Neural progenitor cell (in vitro differentiated cells): ENCODE data around the gene SPECC1L. TPM values are rescaled to one million over a fixed set of nuclear protein-coding genes. Genes with fewer than 3 reads are reported as not detected.

ENCODE experiments used
- DNase-seq: peaks from one replicate; pipeline ENCODE4 v3.0.0-alpha.2; 2016; ENCODE audit warnings: low spot score
- H2AFZ ChIP-seq: fragments of 200-600 bp; sonication (generic); replicated peaks from 2 replicates; pipeline ENCODE4 v1.6.1; 2016; ENCODE audit warnings: antibody characterized with exemption
- H3F3A ChIP-seq: fragments of 200-600 bp; sonication (generic); 2 replicates; pipeline ENCODE4 v1.6.1; 2016; ENCODE audit warnings: antibody characterized with exemption, low read depth
- H3K27ac ChIP-seq: fragments of 200-600 bp; sonication (generic); 2 replicates; pipeline ENCODE4 v1.5.1; 2016; ENCODE audit warnings: mild to moderate bottlenecking
- H3K27me3 ChIP-seq: fragments of 200-600 bp; sonication (generic); 2 replicates; pipeline ENCODE4 v1.6.1; 2016; ENCODE audit warnings: mild to moderate bottlenecking, moderate library complexity
- H3K36me3 ChIP-seq: fragments of 200-600 bp; sonication (generic); 2 replicates; pipeline ENCODE4 v1.5.1; 2016
- H3K4me1 ChIP-seq: fragments of 200-600 bp; sonication (generic); 2 replicates; pipeline ENCODE4 v1.6.1; 2016; ENCODE audit warnings: mixed run types
- H3K4me2 ChIP-seq: fragments of 200-600 bp; sonication (generic); 2 replicates; pipeline ENCODE4 v1.6.1; 2016
- H3K4me3 ChIP-seq: fragments of 200-600 bp; sonication (generic); 2 replicates; pipeline ENCODE4 v1.5.1; 2016
- H3K79me2 ChIP-seq: fragments of 200-600 bp; sonication (generic); 2 replicates; pipeline ENCODE4 v1.6.1; 2016; ENCODE audit warnings: low read depth
- H3K9ac ChIP-seq: fragments of 200-600 bp; sonication (generic); 2 replicates; pipeline ENCODE4 v1.6.1; 2016
- H3K9me3 ChIP-seq: fragments of 200-600 bp; sonication (generic); 2 replicates; pipeline ENCODE4 v1.5.1; 2016; ENCODE audit warnings: low read depth
- H4K20me1 ChIP-seq: fragments of 200-600 bp; sonication (generic); 2 replicates; pipeline ENCODE4 v1.6.1; 2016; ENCODE audit warnings: low read depth
- H3K27ac Mint-ChIP-seq: 3 replicates; pipeline ENCODE4 v1.8.0; 2021; ENCODE audit warnings: mixed read lengths
- H3K27me3 Mint-ChIP-seq: 2 replicates; pipeline ENCODE4 v1.8.0; 2022; ENCODE audit warnings: low read depth, mild to moderate bottlenecking, inconsistent platforms, moderate library complexity, mixed read lengths; ENCODE audit not compliant: insufficient read depth
- H3K36me3 Mint-ChIP-seq: 3 replicates; pipeline ENCODE4 v1.8.0; 2021; ENCODE audit warnings: mixed read lengths
- H3K4me1 Mint-ChIP-seq: 3 replicates; pipeline ENCODE4 v1.8.0; 2021; ENCODE audit warnings: mixed read lengths
- H3K4me3 Mint-ChIP-seq: 3 replicates; pipeline ENCODE4 v1.8.0; 2021; ENCODE audit warnings: mild to moderate bottlenecking, moderate library complexity, mixed read lengths
- H3K9me3 Mint-ChIP-seq: 3 replicates; pipeline ENCODE4 v1.8.0; 2020; ENCODE audit warnings: mixed read lengths
- CTCF ChIP-seq: fragments of 200-600 bp; sonication (generic); IDR thresholded peaks from 2 replicates; pipeline ENCODE4 v1.5.1; 2017; ENCODE audit warnings: antibody characterized with exemption, mild to moderate bottlenecking
- EZH2 ChIP-seq: fragments of 200-600 bp; sonication (generic); IDR thresholded peaks from 2 replicates; pipeline ENCODE4 v1.6.1; 2017; ENCODE audit warnings: antibody characterized with exemption, mild to moderate bottlenecking, moderate library complexity
- EZH2phosphoT487 ChIP-seq: fragments of 200-600 bp; sonication (generic); IDR thresholded peaks from 2 replicates; pipeline ENCODE4 v1.6.1; 2017; ENCODE audit warnings: antibody characterized with exemption
- total RNA-seq: library from RNA; depleted of rRNA; stranded (reverse); fragments of >200 nt; gene quantifications from 2 replicates; pipeline ENCODE4 v1.2.3, GENCODE V29; 2015; ENCODE audit warnings: low replicate concordance

The SPECC1L gene
- total RNA-seq, 1 donor from 2014 or later, result 48.9 TPM

- Histone ChIP-seq H3F3A (no peaks in the 10 kb centered on the region), H3K9me3 (no peaks in the 10 kb centered on the region), H3K4me3 (no peak overlapping the region), H4K20me1 (no peaks in the 10 kb centered on the region), H3K27me3 (no peaks in the 10 kb centered on the region), H3K27ac (no peak overlapping the region), H3K79me2 (no peaks in the 10 kb centered on the region), H3K4me2 (no peak overlapping the region), H3K9ac (no peak overlapping the region), H3K36me3 (no peaks in the 10 kb centered on the region), H3K4me1 (no peaks in the 10 kb centered on the region), H2AFZ (no peak overlapping the region)
- H3K4me3 Mint-ChIP-seq, result no peak overlapping the region
- peaks cover 5% of the 10 kb centered on the region for H3K4me1 Mint-ChIP-seq
- DNase-seq, result no peak
- H3K36me3 Mint-ChIP-seq, result no peaks in the 10 kb centered on the region
- TF ChIP-seq EZH2phosphoT487 (no peak), EZH2 (no peak), CTCF (no peak)
- no peaks in the 10 kb centered on the region for H3K9me3 Mint-ChIP-seq
- peak overlapping the region; percentile 1 for H3K27ac Mint-ChIP-seq
- peaks cover 4% of the 10 kb centered on the region for H3K27me3 Mint-ChIP-seq
Measured at GRCh38 chr22:24459911-24460310, 189.3 kb downstream of the SPECC1L start.

- H3K27ac Mint-ChIP-seq, result no peak overlapping the region
- no peak for DNase-seq
- no peak overlapping the region for H2AFZ ChIP-seq
- no peak overlapping the region for H3K4me3 Mint-ChIP-seq
- H3K4me1 Mint-ChIP-seq, result peaks cover 6% of the 10 kb centered on the region
- H3K4me2 ChIP-seq, result no peak overlapping the region
- no peaks in the 10 kb centered on the region for H3F3A ChIP-seq
- no peaks in the 10 kb centered on the region for H3K36me3 ChIP-seq
- no peaks in the 10 kb centered on the region for H3K27me3 ChIP-seq
- H3K27me3 Mint-ChIP-seq, result peaks cover 6% of the 10 kb centered on the region
- H4K20me1 ChIP-seq, result no peaks in the 10 kb centered on the region
- no peak overlapping the region for H3K27ac ChIP-seq
- no peaks in the 10 kb centered on the region for H3K4me1 ChIP-seq
- no peaks in the 10 kb centered on the region for H3K36me3 Mint-ChIP-seq
- H3K4me3 ChIP-seq, result no peak overlapping the region
- H3K9me3 ChIP-seq, result no peaks in the 10 kb centered on the region
- no peak for TF ChIP-seq EZH2phosphoT487
- TF ChIP-seq EZH2, result no peak
- no peak for TF ChIP-seq CTCF
- H3K79me2 ChIP-seq, result no peaks in the 10 kb centered on the region
- no peaks in the 10 kb centered on the region for H3K9me3 Mint-ChIP-seq
- no peak overlapping the region for H3K9ac ChIP-seq
Measured at GRCh38 chr22:24460418-24461089, 189.9 kb downstream of the SPECC1L start.

GRCh38 chr22:24463071-24463760 is 192.6 kb downstream of the SPECC1L start:
- H3K4me3 Mint-ChIP-seq, result no peak overlapping the region
- H3K27ac Mint-ChIP-seq, result no peak overlapping the region
- Histone ChIP-seq H4K20me1 (no peaks in the 10 kb centered on the region), H3K9ac (no peak overlapping the region), H3K4me3 (no peak overlapping the region), H3K79me2 (no peaks in the 10 kb centered on the region), H3F3A (peaks cover 7% of the 10 kb centered on the region), H3K27ac (no peak overlapping the region), H3K9me3 (no peaks in the 10 kb centered on the region), H3K27me3 (no peaks in the 10 kb centered on the region), H3K4me2 (no peak overlapping the region), H3K36me3 (no peaks in the 10 kb centered on the region), H3K4me1 (peaks cover 13% of the 10 kb centered on the region), H2AFZ (no peak overlapping the region)
- no peaks in the 10 kb centered on the region for H3K36me3 Mint-ChIP-seq
- H3K4me1 Mint-ChIP-seq, result peaks cover 22% of the 10 kb centered on the region
- TF ChIP-seq CTCF (no peak), EZH2 (no peak), EZH2phosphoT487 (no peak)
- DNase-seq, result no peak
- H3K27me3 Mint-ChIP-seq, result peaks cover 9% of the 10 kb centered on the region
- no peaks in the 10 kb centered on the region for H3K9me3 Mint-ChIP-seq
